ENCODE data around the gene NCKAP5.

Gene NCKAP5

DNA sequence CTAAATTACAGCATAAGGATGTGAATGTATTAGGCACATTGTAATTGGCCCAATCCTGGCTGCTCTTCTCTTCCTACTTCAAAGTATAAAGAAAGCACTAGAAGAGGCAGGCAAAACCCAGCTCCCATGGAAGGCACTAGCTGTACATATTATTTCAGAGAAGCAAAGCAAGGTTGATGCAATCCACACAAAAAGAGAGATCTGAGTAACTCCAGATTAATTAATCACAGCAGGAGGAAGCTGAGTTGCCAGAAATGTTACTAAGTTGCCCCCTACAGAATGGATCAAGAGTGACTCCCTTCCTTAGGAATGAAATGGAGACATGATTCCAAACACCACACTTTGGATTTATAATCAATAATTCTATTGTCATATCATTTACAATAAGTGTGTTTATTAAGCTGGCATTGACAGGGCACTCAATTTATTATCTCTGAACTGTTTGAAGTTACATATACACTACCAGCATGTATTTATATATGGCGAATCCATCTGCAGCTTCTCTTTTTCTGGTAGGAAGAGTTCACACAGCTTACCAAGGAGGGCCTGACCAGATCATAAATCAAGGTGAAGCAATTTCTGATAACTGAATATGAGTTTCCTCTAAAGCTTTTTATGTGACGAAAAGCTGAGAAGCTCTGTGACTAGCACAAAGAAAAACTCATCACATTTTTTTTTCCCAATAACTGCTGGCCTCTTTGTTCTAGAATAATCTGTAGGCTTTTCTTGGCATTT lies 505.2 kb downstream of the NCKAP5 start:
- DNase-seq = no peak

DNA sequence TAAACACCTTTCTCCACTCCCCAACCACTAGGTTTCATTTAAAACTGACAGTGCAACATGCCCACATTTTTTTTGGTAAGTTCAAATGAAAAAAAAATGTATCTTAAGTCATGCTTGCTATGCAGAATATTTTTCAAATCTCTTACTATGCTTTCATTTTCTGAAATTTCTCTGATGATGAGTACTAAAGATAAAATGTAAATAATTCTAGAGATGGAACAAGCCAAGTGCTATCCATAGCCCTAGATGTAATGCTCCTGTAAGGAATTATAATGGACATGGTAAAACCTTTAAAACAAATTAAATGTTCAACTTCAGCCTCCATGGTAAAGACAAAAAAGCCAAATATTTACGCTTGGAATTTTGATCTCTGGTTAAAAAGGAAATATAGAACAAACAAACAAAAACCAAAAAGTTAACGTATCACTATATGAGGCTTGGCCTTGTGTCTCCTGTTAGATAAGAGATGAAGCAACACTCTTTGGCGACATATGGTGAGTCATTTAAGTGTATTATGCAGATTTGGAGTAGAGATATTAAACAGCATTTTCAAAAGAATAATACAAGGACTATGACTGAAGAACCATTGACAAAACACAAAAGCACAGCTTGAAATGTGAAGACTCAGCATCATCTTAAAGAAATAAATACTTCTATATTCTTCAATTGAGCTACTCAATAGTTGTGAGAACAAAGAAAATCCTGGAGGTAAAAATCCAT lies 506.2 kb downstream of the NCKAP5 start:
- DNase-seq = no peak

DNA sequence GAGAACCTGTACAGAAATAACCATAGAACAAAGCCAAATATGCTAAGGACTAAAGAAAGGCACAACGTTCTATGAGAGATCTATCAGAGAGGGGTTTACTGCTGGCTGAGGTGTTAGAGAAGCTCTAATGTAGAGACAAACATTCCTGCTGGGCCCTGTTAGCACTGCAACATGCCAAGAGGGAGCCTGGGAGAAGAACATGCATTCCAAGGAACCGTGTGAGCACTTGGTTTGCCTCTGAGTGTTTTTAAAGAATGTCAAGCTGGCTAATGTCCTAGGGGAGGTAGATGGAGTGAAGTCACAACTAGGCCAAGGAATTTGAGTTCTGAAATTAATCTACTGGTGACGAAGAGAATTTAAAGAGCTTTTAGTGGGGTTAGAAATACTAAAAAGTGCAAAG lies 514.0 kb downstream of the NCKAP5 start:
- DNase-seq = no peak

DNA sequence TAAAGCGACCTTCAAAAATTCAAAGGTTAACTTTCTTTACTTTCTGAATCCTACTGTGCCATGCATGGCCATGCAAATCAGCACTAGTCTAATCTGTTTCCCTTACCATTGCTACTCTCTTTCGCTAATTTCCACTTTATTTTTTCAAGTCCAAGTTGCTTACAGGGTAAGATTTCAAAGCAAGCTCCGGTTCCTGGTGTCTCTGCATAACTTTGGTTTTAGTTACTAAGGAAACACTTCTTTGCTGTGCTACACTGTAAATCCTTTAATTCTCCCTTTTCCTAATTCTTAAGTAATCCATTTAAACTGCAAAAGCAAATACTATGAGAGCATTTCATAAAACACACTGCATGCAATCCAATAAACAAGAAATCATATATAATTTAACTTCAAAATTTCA lies 514.7 kb downstream of the NCKAP5 start:
- DNase-seq = no peak

DNA sequence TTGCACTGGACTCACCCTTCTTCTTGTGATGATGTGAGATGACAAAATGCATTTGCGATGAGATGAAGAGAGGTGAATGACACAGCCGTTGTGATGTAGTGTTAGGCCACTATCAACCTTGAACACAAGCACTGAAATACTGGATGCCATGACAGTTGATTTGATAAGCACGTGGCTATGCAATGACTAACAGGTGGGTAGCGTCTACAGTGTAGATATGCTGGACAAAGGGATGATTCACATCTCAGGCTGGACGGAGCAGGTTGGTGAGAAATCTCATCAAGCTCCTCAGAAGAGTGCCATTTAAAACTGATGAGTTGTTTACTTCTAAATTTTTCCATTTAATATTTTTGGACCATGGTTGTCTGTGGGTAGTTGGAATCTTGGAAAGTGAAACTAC lies 522.5 kb downstream of the NCKAP5 start:
- no peak for DNase-seq

DNA sequence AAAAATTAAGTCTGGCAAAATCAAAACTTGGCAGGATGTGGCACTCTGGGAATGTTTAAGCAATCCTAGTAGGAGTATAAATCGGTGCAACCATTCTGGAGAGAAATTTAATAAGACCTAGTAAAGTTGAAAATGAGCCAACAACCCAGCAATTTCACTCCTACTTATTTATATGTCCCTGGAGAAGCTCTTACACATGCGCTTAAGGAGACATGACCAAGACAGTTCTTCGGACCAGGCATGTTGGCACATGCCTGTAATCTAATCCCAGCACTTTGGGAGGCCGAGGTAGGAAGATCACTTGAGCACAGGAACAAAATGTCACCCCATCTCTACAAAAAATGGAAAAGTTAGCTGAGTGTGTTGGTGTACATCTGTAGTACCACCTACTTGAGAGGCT lies 523.7 kb downstream of the NCKAP5 start:
- DNase-seq = no peak

DNA sequence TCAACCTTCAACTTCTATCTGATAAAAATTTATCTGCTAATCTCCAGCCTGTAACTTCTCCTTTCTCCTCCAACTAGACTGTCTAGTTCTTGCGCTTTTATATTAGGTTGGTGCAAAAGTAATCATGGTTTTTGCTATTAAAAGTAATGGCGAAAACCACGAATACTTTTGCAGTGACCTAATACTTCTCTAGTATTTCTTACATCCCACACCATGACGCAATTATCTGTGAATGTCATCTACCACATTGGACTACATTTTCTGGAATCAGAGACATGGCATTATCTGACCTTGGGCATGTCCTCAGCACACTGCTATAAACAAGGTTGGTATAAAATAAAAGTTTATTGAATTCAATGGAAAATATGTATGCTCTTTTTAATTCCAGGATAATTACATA lies 528.1 kb downstream of the NCKAP5 start:
- DNase-seq = no peak

DNA sequence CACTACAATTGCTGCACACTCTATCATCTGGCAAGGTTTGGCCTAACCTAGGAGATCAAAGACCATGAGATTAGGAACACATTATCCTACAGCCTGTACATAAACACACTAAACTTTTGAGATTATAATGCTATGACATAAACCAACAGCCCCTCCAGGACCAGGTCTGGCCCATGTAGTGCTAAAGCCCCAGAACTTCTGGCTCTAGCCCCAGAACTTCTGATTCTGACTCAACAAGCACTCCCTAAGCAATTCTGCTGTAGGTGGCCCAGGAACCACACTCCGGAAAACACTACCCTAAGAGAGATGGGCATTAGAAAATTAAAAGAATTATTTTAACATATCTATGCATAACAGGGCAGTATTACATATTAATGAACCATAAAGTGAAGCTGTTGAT lies 528.7 kb downstream of the NCKAP5 start:
- DNase-seq = no peak

DNA sequence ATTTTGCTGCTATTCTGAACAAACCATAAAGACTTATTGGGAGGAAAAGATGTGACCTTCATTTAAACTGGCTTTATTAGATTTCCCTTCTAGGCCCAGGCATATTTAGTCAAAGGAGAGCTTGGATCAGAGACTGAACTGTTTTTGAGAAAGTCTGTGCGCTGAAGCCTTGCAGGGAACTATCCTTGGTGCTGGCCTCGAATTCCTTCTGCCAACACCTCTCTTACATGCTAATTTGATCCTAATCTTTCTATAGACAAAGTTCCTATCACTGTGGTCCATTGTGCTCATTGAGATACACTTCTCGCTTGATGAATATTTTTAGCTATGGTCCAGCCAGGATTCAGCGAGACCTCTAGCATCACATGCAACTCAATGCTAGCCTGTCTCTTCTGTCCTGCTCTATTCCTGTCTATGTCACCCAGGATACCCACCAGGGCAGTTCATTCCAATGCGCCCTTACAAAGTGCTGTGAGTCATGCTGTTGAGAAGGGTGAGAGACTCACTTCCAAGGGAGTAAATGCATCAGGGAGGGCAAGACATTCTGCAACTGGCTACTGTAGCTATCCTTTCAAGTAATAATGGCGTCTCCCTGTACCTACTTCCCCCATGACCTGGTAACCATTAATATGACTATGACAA lies 541.6 kb downstream of the NCKAP5 start:
- DNase-seq = no peak

DNA sequence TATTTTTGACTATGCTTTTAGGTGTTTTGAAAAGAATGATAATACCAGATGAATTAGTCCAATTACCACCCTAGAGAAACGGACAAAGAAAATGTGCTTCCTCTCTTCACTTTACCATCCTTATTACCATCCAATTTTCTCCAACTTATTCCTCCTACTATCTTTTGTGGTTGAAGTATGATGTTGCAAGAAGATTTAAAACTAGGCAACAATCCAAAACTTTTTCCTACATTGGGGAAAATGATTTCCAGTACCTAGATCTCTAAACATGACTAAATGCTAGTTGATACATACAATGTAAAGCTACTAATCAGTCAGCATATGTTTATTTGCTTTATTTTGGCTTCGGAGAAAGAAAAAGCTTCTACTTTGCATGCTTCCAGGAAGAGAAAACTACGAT lies 543.3 kb downstream of the NCKAP5 start:
- DNase-seq = no peak

DNA sequence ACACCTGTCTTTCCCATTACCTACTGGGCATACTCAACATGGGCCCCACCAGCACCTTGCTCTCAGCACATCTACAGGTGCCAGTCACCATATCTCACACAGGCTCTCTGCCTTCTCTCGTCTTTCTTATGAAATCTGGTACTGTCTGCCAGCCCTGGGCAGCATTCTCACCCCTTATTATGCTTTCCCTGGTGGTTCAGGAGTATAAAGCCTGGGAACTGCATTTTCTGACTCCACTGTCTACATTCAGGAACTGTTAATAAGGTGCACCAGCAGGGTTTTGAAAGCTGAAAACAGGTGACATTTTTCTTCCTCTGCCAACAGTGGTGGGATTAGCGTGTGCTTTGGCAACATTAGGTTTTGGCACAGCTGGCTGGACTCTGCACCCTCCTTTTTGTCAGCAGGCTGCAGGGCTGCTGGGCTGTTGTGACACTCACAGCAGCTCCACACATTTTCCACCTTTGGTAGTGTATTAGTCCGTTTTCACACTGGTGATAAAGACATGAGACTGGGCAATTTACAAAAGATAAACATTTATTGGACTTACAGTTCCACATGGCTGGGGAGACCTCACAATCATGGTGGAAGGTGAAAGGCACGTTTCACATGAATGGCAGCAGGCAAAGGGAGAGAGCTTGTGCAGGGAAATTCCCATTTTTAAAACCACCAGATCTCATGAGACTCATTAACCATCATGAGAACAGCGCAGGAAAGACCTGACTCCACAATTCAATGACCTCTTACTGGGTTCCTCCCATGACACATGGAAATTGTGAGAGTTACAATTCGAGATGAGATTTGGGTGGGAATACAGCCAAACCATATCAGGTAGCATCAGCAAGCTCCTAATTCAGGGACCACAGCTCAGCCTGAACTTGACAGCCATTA lies 555.2 kb downstream of the NCKAP5 start:
- no peak for DNase-seq

DNA sequence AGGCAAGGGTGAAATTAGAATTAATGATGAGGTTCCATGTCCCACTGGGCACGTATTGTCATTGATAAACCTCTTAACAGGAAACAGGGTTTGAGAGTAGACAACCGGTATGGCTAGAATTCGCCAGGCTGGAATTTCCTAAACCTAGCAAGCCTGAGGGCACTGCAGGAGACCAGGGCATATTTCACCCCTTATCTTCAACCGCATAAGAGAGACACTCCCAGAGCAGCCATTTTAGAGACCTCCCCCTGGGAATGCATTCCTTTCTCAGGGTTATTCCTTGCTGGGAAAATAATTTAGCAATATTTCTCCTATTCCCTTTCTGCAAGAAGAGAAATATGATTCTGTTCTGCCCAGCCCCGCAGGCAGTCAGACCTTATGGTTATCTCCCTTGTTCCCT lies 563.6 kb downstream of the NCKAP5 start:
- DNase-seq = no peak

DNA sequence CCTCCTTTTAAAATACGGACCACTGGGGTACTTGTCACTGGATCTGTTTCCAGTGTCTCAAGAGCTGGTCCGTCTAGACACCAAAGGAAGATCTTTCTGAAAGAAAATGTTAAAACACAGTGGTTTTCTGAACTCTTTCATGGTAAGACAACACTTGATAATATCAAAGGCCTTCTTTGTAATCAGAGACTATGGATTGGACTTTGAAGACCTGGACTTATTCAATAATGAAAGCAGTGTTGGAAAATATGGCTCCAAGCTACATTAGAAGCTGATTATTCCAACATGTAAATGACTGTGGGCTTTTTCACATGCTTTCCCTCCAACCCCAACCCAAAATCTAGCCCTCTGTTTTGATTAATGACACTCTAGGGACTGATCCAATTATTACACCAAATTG lies 568.8 kb downstream of the NCKAP5 start:
- no peak for DNase-seq

DNA sequence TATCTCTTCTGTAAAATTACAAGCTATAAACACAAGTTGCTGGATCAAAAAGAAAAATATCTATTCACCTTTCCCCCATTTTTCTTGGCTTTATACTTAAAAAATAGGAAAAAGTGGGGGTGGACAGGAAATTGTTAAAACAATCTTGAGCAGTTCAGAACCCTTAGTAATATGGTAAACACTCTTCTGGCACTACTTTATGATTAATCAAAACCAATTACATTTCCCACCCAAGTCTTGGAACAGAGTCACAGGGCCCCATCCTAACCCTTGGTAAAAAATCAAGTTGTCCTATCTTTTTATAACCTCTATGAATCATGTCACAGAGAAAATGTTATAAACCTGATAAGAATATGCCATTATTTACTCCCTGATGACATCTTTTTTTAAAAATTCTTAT lies 570.0 kb downstream of the NCKAP5 start:
- DNase-seq = no peak

DNA sequence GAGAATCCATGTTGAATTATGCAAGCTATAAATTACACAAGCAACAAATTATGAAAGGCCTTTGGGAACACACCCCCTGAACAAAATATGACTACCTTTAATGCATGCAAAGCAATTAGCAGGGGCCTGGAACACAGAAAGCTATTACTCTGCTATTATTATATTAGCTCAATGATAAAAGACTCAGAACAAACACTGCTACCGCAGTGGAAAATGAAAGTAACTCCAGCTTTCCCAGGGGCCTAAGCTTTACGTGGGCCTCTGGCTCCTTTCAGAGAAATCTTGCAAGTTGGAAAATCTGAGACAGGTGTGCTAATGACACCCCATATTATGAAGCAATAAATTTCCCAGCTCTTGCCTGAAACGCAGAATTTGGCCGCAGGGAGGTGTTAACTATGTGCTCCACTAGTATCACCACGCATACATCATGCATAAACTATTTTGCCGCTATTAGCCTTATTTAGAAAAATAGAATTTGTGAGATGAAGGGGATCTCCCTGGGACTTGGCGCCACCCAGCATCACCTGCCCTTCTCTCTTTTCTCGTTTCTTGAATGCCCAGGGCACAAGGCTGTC lies 576.7 kb downstream of the NCKAP5 start:
- DNase-seq = no peak

DNA sequence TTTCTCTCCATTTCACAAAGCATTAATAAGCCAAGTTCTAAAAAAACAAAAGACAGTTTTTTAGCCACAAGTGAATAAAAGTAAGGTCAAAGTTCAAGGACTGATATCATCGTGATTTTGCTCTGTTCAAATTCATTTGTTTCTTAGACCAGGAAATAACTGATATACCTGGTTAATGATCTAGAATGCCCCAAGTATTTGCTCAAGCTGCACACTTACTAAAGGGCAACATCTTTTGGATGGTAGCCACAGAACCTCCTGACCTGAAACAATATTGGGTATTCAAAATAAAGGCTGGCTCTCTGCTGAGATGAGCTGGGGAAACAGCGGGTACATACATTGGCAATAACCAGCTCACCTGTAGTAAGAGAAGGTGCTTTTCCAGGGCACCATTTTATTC lies 583.5 kb downstream of the NCKAP5 start:
- no peak for DNase-seq

DNA sequence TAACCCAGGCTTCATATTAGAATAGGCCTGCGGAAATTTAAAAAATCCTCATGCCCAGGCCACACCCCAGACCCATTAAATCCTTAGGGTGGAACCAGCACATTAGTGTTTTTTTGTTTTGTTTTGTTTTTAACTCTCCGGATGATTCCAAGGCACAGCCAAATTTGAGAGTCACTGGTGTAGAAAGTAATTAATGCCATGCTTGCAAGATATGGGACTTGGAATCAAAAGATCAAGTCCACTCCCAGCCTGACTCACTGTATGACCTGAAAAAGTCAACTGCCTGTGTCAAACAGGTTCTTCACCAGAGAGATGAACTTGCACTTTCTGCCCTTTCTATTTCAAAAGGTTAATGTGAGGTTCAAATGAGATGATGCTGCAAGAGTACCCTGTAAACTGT lies 588.0 kb downstream of the NCKAP5 start:
- DNase-seq = no peak

DNA sequence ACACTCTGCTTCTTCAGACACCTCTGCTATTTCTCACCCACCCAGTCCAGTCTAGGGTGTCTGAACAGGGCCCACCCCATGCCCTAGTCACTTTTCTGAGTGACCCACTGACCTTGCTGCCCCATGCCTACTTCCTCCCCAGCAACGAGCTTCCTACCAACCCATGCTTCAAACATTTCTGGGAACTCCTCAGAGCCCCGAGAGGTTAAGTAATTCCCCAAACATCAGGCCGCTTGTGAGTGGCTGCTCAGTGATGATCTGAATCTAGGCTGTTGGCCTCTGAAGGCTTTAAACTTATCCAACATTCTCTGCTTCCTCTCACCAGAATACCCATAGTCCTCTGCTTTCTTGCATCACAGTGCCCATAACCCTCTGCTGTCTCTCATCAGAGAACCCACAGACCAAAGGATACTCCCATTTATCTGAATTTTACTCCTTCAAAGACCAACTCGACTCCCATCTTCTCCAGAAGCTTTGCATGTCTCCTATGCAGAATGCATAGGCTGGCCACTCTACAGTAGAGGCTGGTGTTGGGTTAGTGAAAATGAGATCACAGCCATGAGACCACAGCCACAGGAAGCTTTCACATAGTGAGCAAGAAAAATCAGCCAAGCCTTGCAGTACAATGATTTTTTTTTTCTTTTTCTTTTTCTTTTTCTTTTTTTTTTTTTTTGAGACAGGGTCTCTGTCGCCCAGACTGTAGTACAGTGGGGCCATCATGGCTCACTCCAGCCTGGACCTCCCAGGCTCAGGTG lies 588.7 kb downstream of the NCKAP5 start:
- no peak for DNase-seq

DNA sequence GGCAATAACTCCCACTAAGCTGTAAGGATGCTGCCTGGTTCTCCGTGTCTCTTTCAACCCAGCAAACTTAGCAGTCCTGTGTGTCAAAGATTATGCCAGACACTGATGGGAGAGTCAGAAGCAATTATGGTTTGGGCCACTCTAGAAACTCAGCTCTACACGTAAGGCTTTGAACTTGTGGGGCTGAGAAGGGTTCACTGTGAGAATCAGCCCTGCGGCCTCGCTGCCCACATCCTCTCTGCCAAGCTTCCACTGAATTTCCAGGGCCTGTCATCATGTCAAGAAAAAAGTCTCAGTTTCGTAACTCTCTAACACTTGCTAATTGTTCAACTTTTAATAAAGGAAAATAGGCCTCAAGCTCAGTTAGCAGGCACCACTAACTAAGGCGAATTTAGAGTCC lies 589.4 kb downstream of the NCKAP5 start:
- no peak for DNase-seq

DNA sequence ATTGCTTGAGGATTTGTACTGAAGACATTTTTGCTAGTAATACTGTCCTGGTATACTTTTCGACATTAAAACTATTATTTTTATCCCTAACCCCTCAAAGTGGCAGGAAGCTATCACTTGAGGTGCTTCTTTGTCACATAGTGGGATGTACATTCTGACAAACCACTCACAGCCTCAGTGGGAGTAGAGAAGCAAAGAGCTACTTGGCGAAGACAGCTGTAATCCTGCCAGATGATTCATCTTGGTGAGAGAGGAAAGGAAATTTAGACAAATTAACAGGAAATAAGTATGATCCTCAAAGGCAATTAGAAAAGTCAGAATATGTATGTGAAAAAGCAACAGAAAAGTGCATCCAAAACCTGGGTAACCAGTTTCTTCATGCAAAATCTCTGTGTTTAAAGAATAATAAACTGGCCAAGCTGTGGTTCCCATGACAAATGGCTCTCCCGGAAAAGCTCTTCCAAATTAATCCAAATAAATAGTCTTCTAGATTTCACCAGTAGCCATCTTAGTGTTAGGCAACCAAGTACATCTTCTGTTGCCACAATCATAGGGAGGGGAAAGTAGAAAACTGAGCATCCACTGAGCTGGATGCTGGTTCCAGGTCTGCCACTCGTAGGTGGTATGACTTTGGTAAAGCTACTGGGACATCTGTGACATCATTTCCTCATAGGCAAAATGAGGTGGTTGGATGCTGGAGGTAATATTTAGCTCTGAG lies 590.3 kb downstream of the NCKAP5 start:
- no peak for DNase-seq

Measured in right forelimb (tissue), 1 donor.